Breast epithelium (tissue), 4 donors: Measurements from ENCODE around the gene MYH9. TPM values are rescaled to one million over a fixed set of nuclear protein-coding genes. Genes with fewer than 3 reads are reported as not detected.
"Not testable (repeated sequence)": the region's sequence is repeated elsewhere in the genome, so short reads cannot be mapped to it uniquely, and the experiment has no call there.

ENCODE experiments used
- DNase-seq, 2 donors: peaks; one replicate each; pipeline ENCODE4 v3.0.0-alpha.2; 2019; ENCODE audit warnings: low spot score in 2 of 2
- H3K27ac ChIP-seq, 2 donors: fragments of 200-600 bp; sonication (generic) in 1 of 2; one replicate each; pipeline ENCODE4 v1.5.1; 2016 to 2019; ENCODE audit warnings: mild to moderate bottlenecking in 1 of 2
- H3K27me3 ChIP-seq, 2 donors: fragments of 200-600 bp; sonication (generic) in 1 of 2; one replicate each; pipeline versions ENCODE4 v1.5.1 to v1.6.0; 2017 to 2019; ENCODE audit warnings: control low read depth in 1 of 2, mild to moderate bottlenecking in 1 of 2
- H3K36me3 ChIP-seq: fragments of 200-600 bp; one replicate; pipeline ENCODE4 v1.5.1; 2019
- H3K4me1 ChIP-seq, 2 donors: fragments of 200-600 bp; sonication (generic); one replicate each; pipeline ENCODE4 v1.5.1; 2016 to 2019; ENCODE audit warnings: control low read depth in 1 of 2
- H3K4me3 ChIP-seq, 3 donors: fragments of 200-600 bp; sonication (generic); 1 replicate in 2 of 3; 2 replicates in 1 of 3; pipeline ENCODE4 v1.5.1; 2016 to 2019; ENCODE audit warnings: mild to moderate bottlenecking in 3 of 3, moderate library complexity in 2 of 3
- H3K9me3 ChIP-seq, 2 donors: fragments of 200-600 bp; sonication (generic) in 1 of 2; one replicate each; pipeline ENCODE4 v1.5.1; 2016 to 2019; ENCODE audit warnings: control low read depth in 1 of 2
- CTCF ChIP-seq, 3 donors: fragments of 450-650 bp; IDR thresholded peaks; one replicate each; pipeline ENCODE4 v1.5.1; 2016 to 2017; ENCODE audit warnings: antibody characterized with exemption in 3 of 3, mild to moderate bottlenecking in 3 of 3, moderate library complexity in 3 of 3
- POLR2A ChIP-seq: fragments of 450-650 bp; IDR thresholded peaks from one replicate; pipeline ENCODE4 v1.6.1; 2016; ENCODE audit warnings: antibody characterized with exemption, mild to moderate bottlenecking, moderate library complexity
- POLR2AphosphoS5 ChIP-seq, 3 donors: sonication (generic); formaldehyde crosslinking; IDR thresholded peaks; one replicate each; pipeline ENCODE4 v1.6.1; 2017; ENCODE audit warnings: antibody characterized with exemption in 3 of 3
- intact Hi-C: fragments of 100-400 bp; cut with DNase I; formaldehyde crosslinking; loops from one replicate; pipeline ENCODE4 v1.15.1; 2023; ENCODE audit warnings: low total_unique reads
- total RNA-seq, 3 donors: library from RNA; depleted of rRNA; stranded (reverse); fragments of >200 nt; gene quantifications; one replicate each; pipeline ENCODE4 v1.1.0, GENCODE V29; 2016

Gene MYH9
- total RNA-seq, 3 donors from 2014 or later = 169 to 392 (median 268) TPM

DNA sequence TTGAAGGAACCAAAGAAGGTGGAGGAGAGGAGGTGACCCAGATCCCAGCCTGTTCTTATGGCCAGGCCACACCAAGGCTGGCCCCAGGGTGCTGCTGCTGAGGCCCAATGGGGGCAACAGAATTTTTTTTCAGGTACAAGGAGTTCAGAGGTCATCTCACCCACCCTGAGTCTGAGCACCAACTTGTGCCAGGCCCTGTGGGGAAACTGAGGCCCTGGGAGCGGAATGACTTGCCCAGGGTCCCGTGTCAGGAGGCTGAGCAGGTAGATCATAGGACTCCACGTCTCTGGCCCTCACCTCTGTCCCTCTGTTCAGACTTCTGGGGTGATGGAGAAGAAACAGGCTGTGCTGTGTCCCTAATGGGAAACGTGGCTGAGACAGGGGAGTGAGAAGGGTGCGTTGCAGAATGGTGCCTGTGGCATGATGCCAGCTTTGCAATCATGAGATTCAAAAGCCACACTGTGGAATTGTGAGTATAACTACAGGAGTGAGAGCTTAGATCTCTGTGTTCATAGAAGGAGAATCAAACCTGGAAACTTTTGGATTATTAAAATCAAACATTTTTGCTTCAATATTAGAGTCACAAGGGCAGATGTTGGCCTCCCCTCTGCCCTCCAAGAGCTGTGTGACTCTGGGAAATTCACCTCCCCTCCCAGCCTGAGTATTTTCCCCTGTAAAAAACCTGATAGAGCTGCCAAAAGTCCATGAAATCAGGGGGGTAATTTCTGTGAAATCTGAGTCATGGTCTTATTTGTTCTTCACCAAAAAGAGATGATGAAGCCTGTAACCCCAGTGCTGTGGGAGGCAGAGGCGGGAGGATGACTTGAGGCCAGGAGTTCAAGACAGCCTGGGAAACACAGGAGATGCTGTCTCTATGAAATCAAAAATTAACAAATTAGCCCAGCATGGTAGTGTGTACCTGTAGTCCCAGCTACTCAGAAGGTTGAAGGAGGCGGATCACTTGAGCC is 134.0 kb downstream of the MYH9 start:
- peak in 1 of 2 donors; percentile 39 for DNase-seq
- Histone ChIP-seq H3K4me1 (peaks cover 0 to 16% of the 10 kb centered on the region in 2 donors), H3K27me3 (no peaks in the 10 kb centered on the region), H3K27ac (peak overlapping the region; percentile 78 to 93), H3K36me3 (no peaks in the 10 kb centered on the region), H3K4me3 (peak overlapping the region; percentile 39 to 62 (median 54)), H3K9me3 (no peaks in the 10 kb centered on the region)
- intact Hi-C loops = no loop called here
- TF ChIP-seq POLR2AphosphoS5 (IDR thresholded peaks at IDR 0.05) (no peak), POLR2A (no peak), CTCF (IDR thresholded peaks at IDR 0.05) (no peak)

GRCh38 chr22:36252754-36253522 is 134.8 kb downstream of the MYH9 start, which contains the start of gene APOL1:
TSS of gene APOL1 (plus strand) at chr22:36253133. CDS start at chr22:36254956, 1,823 bp downstream.
- peaks cover 0 to 16% of the 10 kb centered on the region in 2 donors for H3K4me1 ChIP-seq
- intact Hi-C loops = no loop called here
- TF ChIP-seq CTCF (IDR thresholded peaks at IDR 0.05) (no peak), POLR2AphosphoS5 (IDR thresholded peaks at IDR 0.05) (peak in 2 of 3 donors; percentile 13 to 39), POLR2A (no peak)

GRCh38 chr22:36251979-36252608 is 135.7 kb downstream of the MYH9 start:
- H3K36me3 ChIP-seq, H3K9me3 ChIP-seq, H3K27me3 ChIP-seq, H3K4me3 ChIP-seq, intact Hi-C loops: not testable (repeated sequence)
- peak in 1 of 2 donors; percentile 20 for DNase-seq
- Histone ChIP-seq H3K27ac (peak overlapping the region in 1 of 2 donors; percentile 93), H3K4me1 (peaks cover 0 to 16% of the 10 kb centered on the region in 2 donors)

More at GRCh38 chr22:36252754-36253522, 134.8 kb downstream of the MYH9 start, which contains the start of gene APOL1:
- Histone ChIP-seq H3K27ac (peak within 1 kb of the TSS; percentile 78 to 93), H3K36me3 (no peaks in the 10 kb centered on the region), H3K27me3 (no peaks in the 10 kb centered on the region), H3K4me3 (peak within 1 kb of the TSS; percentile 39 to 62 (median 54)), H3K9me3 (no peaks in the 10 kb centered on the region)
- peak in 1 of 2 donors; percentile 46 for DNase-seq

DNA sequence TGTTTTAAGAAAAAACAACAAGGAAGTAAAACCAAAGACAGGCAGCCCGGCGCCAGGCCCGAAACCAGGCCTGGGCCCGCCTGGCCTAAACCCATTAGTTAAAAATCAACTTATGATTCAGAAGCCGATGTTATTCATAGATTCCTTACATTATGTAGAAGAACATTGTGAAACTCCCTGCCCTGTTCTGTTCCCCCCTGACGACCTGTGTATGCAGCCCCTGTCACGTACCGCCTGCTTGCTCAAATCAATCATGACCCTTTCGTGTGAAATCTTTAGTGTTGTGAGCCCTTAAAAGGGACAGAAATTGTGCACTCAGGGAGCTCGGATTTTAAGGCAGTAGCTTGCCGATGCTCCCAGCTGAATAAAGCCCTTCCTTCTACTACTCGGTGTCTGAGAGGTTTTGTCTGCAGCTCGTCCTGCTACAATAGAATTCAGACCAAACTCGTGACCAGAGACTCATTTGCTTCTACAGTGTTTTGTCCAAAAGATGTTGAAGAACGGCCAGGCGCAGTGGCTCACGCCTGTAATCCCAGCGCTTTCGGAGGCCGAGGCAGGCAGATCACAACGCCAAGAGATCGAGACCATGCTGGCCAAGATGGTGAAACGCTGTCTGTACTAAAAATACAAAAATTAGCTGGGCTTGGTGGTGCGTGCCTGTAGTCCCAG is 137.3 kb downstream of the MYH9 start:
- H3K9me3 ChIP-seq, H3K4me3 ChIP-seq, DNase-seq, intact Hi-C loops, H3K27me3 ChIP-seq, H3K27ac ChIP-seq, H3K36me3 ChIP-seq: not testable (repeated sequence)
- H3K4me1 ChIP-seq = peaks cover under 1 to 16% of the 10 kb centered on the region in 2 donors

- no peak overlapping the region for H3K27ac ChIP-seq
- no peaks in the 10 kb centered on the region for H3K36me3 ChIP-seq
- H3K9me3 ChIP-seq = no peaks in the 10 kb centered on the region
- H3K4me3 ChIP-seq = no peak overlapping the region
- TF ChIP-seq CTCF (IDR thresholded peaks at IDR 0.05) = no peak
- TF ChIP-seq POLR2A = no peak
- no peaks in the 10 kb centered on the region for H3K27me3 ChIP-seq
- intact Hi-C loops = loop anchor here (5.0 kb wide), 1 partner anchor 1298 kb away; no protein-coding TSS in a partner anchor
- DNase-seq = no peak
- peaks cover 6 to 13% of the 10 kb centered on the region in 2 donors for H3K4me1 ChIP-seq
Observed at GRCh38 chr22:36249160-36249559, 138.6 kb downstream of the MYH9 start.
